Right lobe of liver (tissue), 4 donors: ENCODE measurements around the gene DUSP15.

Experiments
- CTCF ChIP-seq, 4 donors: fragments of 200-600 bp in 3 of 4; fragments of 450-650 bp in 1 of 4; IDR thresholded peaks; one replicate each; pipeline versions ENCODE4 v1.5.1 to v1.8.0; 2016 to 2022; ENCODE audit warnings: antibody characterized with exemption in 4 of 4, mild to moderate bottlenecking in 2 of 4
- POLR2A ChIP-seq: fragments of 450-650 bp; IDR thresholded peaks from one replicate; pipeline ENCODE4 v1.6.1; 2017; ENCODE audit warnings: antibody characterized with exemption, mild to moderate bottlenecking
- donor health status: DM: no; HTN: no; CAD: no.
- donor health status: DM: no; HTN: no; CAD: no.
- donor health status: DM: no; HTN: yes; CAD: no.

GRCh38 chr20:31907046-31907445 lies 36.7 kb upstream of the DUSP15 start:
- TF ChIP-seq POLR2A (no peak), CTCF (IDR thresholded peaks at IDR 0.05) (no peak)
